Measurements from ENCODE around the gene GALNT9.

GALNT9 gene

GRCh38 chr12:132344181-132344580 lies 14.8 kb upstream of the GALNT9 start:
- DNase-seq, result no peak

GRCh38 chr12:132343294-132344004 lies 14.1 kb upstream of the GALNT9 start:
- no peak for DNase-seq

DNA sequence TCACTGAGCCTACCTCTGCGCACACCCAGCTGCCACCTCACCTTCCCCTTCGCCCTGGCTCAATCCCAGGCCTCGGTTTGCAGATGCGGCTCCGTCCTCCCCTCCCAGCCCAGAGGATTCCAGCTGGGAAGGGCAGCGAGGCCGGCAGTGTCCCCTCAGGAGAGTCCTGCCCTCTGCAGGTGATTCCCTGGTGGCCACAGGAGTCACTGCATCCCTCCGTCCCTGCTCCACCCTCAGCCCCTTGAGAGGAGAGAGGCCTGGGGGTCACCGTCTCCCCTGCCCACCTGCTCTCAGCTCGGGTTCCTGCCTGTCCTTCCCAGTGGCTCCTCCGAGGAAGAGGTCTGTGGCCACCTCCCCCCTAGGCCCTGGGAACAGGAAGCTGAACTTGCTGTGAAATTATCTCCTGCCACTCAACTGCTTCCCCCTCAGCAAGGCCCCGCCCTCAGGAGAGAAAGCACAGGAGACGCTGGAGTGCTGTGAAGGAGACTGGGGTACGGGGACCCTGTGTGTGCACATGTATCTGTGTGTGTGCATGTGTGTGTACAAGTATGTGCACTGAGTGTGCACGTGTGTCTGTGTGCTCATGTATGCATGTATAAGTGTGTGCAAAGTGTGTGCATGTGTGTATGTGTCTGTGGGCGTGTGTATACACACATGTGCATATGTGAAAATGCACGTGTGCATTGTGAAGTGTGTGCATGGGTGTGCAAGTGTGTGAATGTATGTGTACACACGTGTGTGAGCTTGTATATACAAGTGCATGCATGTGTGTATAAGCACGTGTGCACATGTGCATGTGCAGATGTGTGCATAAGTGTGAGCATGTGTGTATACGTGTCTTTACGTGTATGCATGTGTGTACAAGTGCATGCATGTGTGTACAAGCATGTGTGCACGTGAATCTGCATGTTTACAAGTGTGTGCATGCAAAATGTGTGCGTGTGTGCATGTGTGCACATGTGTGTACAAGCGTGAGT lies 13.2 kb upstream of the GALNT9 start:
- no peak for DNase-seq

- DNase-seq, result no peak
Observed at GRCh38 chr12:132341318-132342050, 12.1 kb upstream of the GALNT9 start.

GRCh38 chr12:132340266-132341035 lies 11.1 kb upstream of the GALNT9 start:
- DNase-seq, result no peak

- no peak for DNase-seq
Observed at GRCh38 chr12:132339856-132340255, 10.5 kb upstream of the GALNT9 start.

GRCh38 chr12:132338781-132339180 lies 9.4 kb upstream of the GALNT9 start:
- DNase-seq, result no peak

- no peak for DNase-seq
Observed at GRCh38 chr12:132338311-132338710, 8.9 kb upstream of the GALNT9 start.

GRCh38 chr12:132337557-132337956 lies 8.2 kb upstream of the GALNT9 start:
- DNase-seq, result no peak

GRCh38 chr12:132336451-132337413 lies 7.3 kb upstream of the GALNT9 start:
- DNase-seq, result no peak

DNA sequence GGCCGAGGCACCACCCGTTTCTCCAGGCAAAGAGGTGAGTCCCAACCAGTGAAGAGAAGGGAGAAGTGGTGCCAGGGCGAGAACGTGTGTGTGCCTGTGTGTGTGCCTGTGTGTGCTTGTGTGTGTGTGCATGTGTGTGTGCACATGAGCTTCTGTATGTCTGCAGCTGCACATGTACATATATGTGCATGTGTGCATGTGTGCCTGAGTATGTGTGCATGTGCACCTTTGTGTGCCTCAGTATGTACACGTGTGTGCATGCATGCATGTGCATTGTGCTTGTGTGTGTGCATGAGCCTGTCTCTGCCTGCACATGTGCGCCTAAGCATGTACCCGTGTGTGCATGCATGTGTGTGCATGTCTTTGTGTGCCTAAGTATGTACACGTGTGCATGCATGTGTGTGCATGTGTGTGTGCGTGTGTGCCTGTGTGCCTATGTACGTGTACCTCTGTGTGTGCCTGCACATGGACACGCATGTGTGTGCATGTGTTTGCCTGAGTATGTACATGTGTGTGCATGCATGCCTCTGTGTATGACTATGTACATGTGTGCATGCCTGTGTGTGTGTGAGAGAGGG lies 5.9 kb upstream of the GALNT9 start:
- DNase-seq, result no peak

GRCh38 chr12:132333766-132334165 lies 4.4 kb upstream of the GALNT9 start:
- DNase-seq, result no peak

- DNase-seq, result no peak
Observed at GRCh38 chr12:132333273-132333672, 3.9 kb upstream of the GALNT9 start.

GRCh38 chr12:132330549-132330881 lies 1.1 kb upstream of the GALNT9 start:
- DNase-seq, result no peak

GRCh38 chr12:132329720-132330548 lies 545 bp upstream of the GALNT9 start:
- no peak for DNase-seq

GRCh38 chr12:132328282-132329029 lies 933 bp downstream of the GALNT9 start:
- no peak for DNase-seq

- DNase-seq, result no peak
Observed at GRCh38 chr12:132327336-132328171, 1.8 kb downstream of the GALNT9 start.

DNA sequence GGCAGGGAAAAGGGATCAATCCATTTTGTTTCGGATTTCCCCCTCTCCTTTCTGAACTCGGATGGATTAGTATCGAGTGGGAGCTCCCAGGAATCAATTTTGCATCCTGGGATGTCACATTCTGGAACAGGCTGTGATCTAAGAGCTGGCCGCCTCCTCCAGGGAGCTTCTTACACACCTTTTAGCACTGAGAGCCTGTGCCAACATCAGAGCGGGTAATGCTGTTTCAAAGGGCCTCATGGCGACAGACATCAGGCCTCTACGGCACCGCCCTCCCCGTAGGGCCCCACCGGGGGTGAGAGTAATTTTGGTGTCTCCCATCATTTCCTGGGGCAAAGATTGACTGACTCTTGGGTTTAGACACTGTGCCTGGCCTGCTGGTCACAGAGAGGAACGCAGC lies 2.7 kb downstream of the GALNT9 start:
- DNase-seq, result no peak
